SHP77 treated with DMSO at 0.1 percent for 48 hours (cell line): ENCODE data around the gene NDE1.
"Not testable (repeated sequence)": the region's sequence is repeated elsewhere in the genome, so short reads cannot be mapped to it uniquely, and the experiment has no call there.

ENCODE experiments used
- DNase-seq: peaks from one replicate; lab custom pipeline; 2025; lab: John Stamatoyannopoulos, UW

The NDE1 gene

GRCh38 chr16:15621456-15621855, 28.6 kb upstream of the NDE1 start:
- DNase-seq = no peak

DNA sequence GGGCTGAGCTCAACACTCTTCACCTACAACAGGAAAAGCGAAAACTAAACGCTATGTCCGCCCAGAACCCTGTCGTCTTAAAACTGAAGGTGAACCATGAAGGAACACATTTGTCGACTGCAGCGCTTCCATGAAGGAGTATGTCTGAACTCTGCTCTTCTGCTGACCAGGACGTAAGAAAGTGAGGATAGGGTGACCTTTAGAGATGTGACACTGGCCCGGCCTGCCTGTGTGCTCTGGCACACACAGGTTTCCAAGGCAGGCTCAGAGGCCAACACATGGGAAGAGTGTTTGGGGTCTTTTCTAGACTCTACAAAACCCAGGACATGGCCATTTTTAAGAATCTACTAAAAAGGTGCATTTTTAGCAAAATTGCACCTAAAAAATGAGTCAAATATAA, 28.2 kb upstream of the NDE1 start:
- no peak for DNase-seq

- DNase-seq = no peak
These were observed 18.2 kb upstream of the NDE1 start for GRCh38 chr16:15631730-15632409.

GRCh38 chr16:15635926-15636325, 14.1 kb upstream of the NDE1 start:
- DNase-seq = no peak

- no peak for DNase-seq
These were observed 13.6 kb upstream of the NDE1 start for GRCh38 chr16:15636392-15636873.

GRCh38 chr16:15639061-15639568, 10.9 kb upstream of the NDE1 start:
- DNase-seq = no peak

DNA sequence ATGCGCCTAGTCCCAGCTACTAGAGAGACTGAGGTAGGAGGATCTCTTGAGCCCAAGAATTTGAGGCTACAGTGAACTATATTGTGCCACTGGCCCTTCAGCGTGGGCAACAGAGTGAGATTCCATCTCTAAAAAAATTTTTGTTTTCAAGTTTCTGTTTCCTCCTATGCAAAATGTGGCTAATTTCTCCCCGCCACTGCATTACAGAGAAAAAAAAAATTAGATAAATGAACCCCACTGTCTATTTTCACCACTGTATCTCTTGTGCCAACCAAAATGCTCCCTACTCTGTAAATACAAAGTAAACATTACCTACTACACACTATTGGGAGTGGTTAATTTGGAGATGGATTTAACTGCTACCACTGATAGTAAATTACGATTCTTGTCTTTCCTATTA, 9.1 kb upstream of the NDE1 start:
- DNase-seq = no peak

DNA sequence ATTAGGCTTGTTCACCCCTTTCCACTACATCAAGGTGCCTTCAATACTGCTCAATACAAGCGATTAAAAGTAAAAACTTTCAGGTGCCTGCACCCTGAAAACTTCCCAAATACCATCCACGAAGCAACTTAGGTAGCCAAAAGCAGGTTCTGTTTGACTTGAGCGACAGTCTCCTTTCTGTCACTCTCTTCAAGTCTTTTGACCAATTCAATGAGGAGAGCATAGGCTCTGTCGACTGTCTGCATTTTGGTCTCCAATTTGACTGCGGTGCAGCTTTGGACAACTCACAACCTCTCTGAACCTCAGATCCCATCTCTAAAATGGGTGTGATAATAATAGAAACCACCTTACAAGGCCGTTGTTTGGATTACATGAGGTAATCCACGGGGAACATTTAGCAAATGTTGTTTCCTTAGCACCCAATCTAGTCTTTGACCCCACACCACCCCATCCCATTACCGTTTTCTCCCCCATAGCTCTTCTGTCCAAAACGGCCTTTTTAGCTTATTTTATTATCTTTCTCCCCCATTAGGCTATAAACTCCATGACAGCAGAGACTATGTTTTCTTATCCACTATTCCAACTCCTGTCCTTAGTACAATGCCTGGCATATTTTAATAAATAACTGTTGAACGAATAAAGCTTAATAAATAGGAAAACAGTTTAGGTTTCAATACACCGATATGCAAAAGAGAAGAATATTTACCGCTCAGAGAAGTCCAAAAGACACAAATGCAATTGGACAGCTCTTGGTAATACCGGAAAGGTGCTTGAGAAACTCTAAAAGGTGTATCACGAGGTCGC, 8.1 kb upstream of the NDE1 start:
- DNase-seq = no peak

- DNase-seq = no peak
These were observed 7.4 kb upstream of the NDE1 start for GRCh38 chr16:15642557-15643047.

- DNase-seq = peak; percentile 40
These were observed 6.7 kb upstream of the NDE1 start, which contains the start of gene MARF1 for GRCh38 chr16:15643048-15643945. MARF1 (minus strand) TSS chr16:15643154; CDS start chr16:15639233, 3,921 bp downstream.

- DNase-seq = no peak
These were observed 6.1 kb upstream of the NDE1 start for GRCh38 chr16:15643946-15644250.

- DNase-seq = peak; percentile 59
These were observed 5.6 kb upstream of the NDE1 start for GRCh38 chr16:15644267-15644961.

DNA sequence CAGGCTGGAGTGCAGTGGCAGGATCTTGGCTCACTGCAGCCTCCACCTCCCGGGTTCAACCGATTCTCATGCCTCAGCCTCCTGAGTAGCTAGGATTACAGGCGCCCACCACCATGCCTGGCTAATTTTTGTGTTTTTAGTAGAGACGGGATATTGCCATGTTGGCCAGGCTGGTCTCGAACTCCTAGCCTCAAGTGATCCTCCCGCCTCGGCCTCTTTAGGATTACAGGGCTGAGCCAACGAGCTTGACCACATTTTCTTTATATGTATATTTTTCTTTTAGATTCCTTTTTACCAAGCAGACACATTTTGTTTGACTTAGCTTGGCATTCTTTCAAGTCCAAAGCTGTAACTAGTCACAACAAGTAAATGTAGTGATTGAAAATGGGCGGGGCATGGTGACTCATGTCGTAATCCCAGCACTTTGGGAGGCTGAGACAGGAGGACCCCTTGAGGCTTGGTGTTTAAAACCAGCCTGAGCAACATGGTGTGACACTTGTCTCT, 5.0 kb upstream of the NDE1 start:
- not testable (repeated sequence) for DNase-seq

DNA sequence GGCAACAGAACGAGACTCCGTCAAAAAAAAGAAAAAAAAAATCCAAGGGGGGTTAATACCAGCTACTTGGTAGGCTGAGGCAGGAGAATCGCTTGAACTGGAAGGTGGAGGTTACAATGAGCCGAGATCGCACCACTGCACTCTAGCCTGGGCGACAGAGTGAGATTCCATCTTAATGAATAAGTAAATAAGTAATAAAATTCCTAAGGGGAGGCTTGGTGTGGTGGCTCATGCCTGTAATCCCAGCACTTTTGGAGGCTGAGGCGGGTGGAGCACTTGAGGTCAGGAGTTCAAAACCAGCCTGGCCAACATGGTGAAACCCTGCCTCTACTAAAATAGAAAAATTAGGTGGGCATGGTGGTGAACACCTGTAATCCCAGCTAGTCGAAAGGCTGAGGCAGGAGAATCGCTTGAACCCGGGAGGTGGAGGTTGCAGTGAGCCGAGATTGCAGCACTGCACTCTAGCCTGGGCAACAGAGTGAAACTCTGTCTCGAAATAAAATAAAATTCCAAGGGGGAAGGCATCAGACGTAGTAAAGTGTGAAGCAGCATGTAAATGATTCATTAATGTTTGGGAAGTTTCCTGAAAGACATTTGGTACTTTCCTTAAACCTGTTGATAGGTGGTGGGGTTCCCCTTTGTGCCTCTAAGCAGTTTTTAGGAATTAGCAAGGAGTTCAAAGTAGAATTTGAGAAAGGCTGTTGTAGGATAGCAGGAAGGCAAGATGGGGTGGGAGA, 3.3 kb upstream of the NDE1 start:
- not testable (repeated sequence) for DNase-seq

DNA sequence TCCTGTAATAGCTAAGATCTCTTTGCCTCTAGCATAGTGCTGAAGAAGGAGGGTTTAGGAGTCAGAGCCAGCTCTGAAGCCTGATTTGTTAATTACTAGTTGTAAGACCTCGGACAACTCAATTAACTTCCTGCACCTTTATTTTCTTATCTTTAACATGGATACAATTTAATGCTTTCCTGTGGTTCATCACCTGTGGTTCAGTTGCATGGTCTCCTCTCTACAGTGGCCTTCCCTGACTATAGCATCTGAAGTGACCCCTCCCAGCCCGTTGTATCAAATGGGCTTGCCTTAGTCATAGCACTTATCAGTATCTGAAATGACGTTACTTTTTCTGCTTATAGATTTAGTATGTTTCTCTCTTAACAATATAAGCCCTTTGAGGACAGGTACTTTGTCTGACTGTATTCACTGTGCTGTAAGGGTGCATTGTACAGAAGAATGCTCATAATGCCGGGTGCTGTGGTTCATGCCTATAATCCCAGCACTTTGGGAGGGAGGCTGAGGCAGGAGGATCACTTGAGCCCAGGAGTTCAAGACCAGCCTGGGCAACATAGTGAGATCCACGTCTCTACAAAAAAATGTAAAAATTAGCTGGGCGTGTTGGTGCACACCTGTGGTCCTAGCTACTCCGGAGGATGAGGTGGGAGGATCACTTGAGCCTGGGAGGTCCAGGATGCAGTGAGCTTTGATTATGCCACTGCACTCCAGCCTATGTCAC, 2.6 kb upstream of the NDE1 start:
- DNase-seq = no peak

- no peak for DNase-seq
These were observed 1.8 kb upstream of the NDE1 start for GRCh38 chr16:15648135-15648730.

- not testable (repeated sequence) for DNase-seq
These were observed 734 bp upstream of the NDE1 start for GRCh38 chr16:15649311-15649710.

DNA sequence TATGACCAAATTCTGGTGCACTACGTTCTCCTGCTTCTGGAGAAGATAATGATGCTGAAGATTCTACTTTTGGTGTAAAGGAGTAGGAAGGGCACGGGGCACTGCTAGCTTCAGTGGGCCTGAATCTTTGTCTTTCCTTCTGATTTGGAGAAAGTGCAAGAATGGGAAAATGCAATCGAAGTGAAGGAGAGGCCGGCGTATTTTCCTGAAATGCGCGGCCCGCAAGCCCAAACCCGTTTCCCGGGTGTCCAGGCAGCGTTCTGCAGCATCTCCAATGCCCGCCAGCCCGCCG, 372 bp upstream of the NDE1 start:
- DNase-seq = no peak

GRCh38 chr16:15650698-15651171, 690 bp downstream of the NDE1 start:
- DNase-seq = no peak
